Hepatocyte (in vitro differentiated cells): Measurements from ENCODE around the gene BLM. TPM values are rescaled to one million over a fixed set of nuclear protein-coding genes. Genes with fewer than 3 reads are reported as not detected.

Experiments
- DNase-seq: peaks from one replicate; pipeline ENCODE4 v3.0.0-alpha.2; 2016; ENCODE audit warnings: low spot score
- H2AFZ ChIP-seq: fragments of 200-600 bp; sonication (generic); 2 replicates; pipeline ENCODE4 v1.6.0; 2016; ENCODE audit warnings: antibody characterized with exemption, mild to moderate bottlenecking
- H3K27ac ChIP-seq: fragments of 200-600 bp; sonication (generic); 2 replicates; pipeline ENCODE4 v1.5.1; 2016; ENCODE audit warnings: mild to moderate bottlenecking
- H3K27me3 ChIP-seq: fragments of 200-600 bp; sonication (generic); 2 replicates; pipeline ENCODE4 v1.6.1; 2016
- H3K36me3 ChIP-seq: fragments of 200-600 bp; sonication (generic); replicated peaks from 2 replicates; pipeline ENCODE4 v1.5.1; 2016; ENCODE audit warnings: low read depth; ENCODE audit not compliant: insufficient read depth
- H3K4me1 ChIP-seq: fragments of 200-600 bp; sonication (generic); 2 replicates; pipeline ENCODE4 v1.5.1; 2016; ENCODE audit warnings: mild to moderate bottlenecking, moderate library complexity; ENCODE audit not compliant: insufficient read depth
- H3K4me2 ChIP-seq: fragments of 200-600 bp; sonication (generic); 2 replicates; pipeline ENCODE4 v1.6.0; 2016
- H3K4me3 ChIP-seq: fragments of 200-600 bp; sonication (generic); 2 replicates; pipeline ENCODE4 v1.5.1; 2016; ENCODE audit warnings: mild to moderate bottlenecking
- H3K79me2 ChIP-seq: fragments of 200-600 bp; sonication (generic); 2 replicates; pipeline ENCODE4 v1.6.0; 2017; ENCODE audit warnings: mild to moderate bottlenecking
- H3K9me2 ChIP-seq: fragments of 200-600 bp; sonication (generic); replicated peaks from 2 replicates; pipeline ENCODE4 v1.6.0; 2017; ENCODE audit warnings: mild to moderate bottlenecking; ENCODE audit not compliant: insufficient read depth
- H3K9me3 ChIP-seq: fragments of 200-600 bp; sonication (generic); 2 replicates; pipeline ENCODE4 v1.5.1; 2016; ENCODE audit warnings: low read depth, mild to moderate bottlenecking
- H4K20me1 ChIP-seq: fragments of 200-600 bp; sonication (generic); 2 replicates; pipeline ENCODE4 v1.6.0; 2016; ENCODE audit warnings: mild to moderate bottlenecking; ENCODE audit not compliant: insufficient read depth, poor library complexity, severe bottlenecking
- EZH2 ChIP-seq: fragments of 200-600 bp; sonication (generic); IDR thresholded peaks from 2 replicates; pipeline ENCODE4 v1.6.1; 2016; ENCODE audit warnings: antibody characterized with exemption, mild to moderate bottlenecking, borderline replicate concordance
- EZH2phosphoT487 ChIP-seq: fragments of 200-600 bp; sonication (generic); IDR thresholded peaks from one replicate; pipeline ENCODE4 v1.6.1; 2018; ENCODE audit warnings: antibody characterized with exemption, mild to moderate bottlenecking, low read depth, moderate library complexity; ENCODE audit not compliant: unreplicated experiment, severe bottlenecking
- WGBS: methylation state at CpG from one replicate; pipeline ENCODE4 v1.1.6; 2016; ENCODE audit warnings: low lambda C conversion rate; ENCODE audit errors: missing lambda C conversion rate; 5-methylcytosine and 5-hydroxymethylcytosine counted together
- polyA plus RNA-seq: library from polyadenylated mRNA; unstranded; fragments of >200 nt; fragmentation: Nextera tagmentation; extraction: Ambion mirVana; gene quantifications from 2 replicates; pipeline ENCODE4 v1.2.1, GENCODE V29; 2016
- total RNA-seq: library from RNA; depleted of rRNA; stranded (reverse); fragments of >200 nt; gene quantifications from 2 replicates; pipeline ENCODE4 v1.2.3, GENCODE V29; 2014
- TF ChIP-seq, protein P1 (sequence below): fragments of 200-600 bp; sonication (generic); IDR thresholded peaks from 2 replicates; pipeline ENCODE4 v1.5.1; 2016; ENCODE audit warnings: antibody characterized with exemption, mild to moderate bottlenecking; ENCODE audit not compliant: poor library complexity

BLM gene
- total and polyA plus RNA-seq, 2 experiments from 2014 or later, result 1.7 to 3.5 TPM

DNA sequence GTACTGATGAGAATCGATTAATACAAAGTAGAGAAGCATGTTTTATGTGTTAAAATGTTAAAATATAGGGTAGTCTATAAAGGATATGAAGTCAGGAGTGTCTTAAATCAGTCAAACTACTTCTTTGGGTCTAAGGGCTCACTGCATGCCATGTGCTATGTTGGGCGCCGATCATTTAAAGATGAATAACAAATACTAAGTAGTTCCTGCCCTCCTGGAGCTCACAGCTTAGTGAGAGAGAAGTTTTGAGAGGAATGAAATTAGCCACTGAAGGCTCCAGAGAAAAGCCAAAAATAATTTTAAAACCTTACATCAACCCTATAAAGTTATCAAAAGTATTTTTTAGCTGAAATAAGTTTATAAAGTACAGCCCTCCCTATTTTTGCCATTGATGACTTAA is 44.5 kb downstream of the BLM start:
- Histone ChIP-seq H3K79me2 (no peaks in the 10 kb centered on the region), H3K9me3 (no peaks in the 10 kb centered on the region), H2AFZ (no peak overlapping the region), H3K9me2 (no peaks in the 10 kb centered on the region), H3K36me3 (no peaks in the 10 kb centered on the region), H4K20me1 (no peaks in the 10 kb centered on the region), H3K4me3 (no peak overlapping the region), H3K4me1 (no peaks in the 10 kb centered on the region), H3K27ac (peak overlapping the region; percentile 26), H3K27me3 (no peaks in the 10 kb centered on the region), H3K4me2 (no peak overlapping the region)
- TF ChIP-seq, protein P1, sequence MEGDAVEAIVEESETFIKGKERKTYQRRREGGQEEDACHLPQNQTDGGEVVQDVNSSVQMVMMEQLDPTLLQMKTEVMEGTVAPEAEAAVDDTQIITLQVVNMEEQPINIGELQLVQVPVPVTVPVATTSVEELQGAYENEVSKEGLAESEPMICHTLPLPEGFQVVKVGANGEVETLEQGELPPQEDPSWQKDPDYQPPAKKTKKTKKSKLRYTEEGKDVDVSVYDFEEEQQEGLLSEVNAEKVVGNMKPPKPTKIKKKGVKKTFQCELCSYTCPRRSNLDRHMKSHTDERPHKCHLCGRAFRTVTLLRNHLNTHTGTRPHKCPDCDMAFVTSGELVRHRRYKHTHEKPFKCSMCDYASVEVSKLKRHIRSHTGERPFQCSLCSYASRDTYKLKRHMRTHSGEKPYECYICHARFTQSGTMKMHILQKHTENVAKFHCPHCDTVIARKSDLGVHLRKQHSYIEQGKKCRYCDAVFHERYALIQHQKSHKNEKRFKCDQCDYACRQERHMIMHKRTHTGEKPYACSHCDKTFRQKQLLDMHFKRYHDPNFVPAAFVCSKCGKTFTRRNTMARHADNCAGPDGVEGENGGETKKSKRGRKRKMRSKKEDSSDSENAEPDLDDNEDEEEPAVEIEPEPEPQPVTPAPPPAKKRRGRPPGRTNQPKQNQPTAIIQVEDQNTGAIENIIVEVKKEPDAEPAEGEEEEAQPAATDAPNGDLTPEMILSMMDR, result no peak
- TF ChIP-seq EZH2 (no peak), EZH2phosphoT487 (no peak)
- DNase-seq, result no peak
- WGBS, result 94% methylated on average over 3 of the region's 3 CpGs

DNA sequence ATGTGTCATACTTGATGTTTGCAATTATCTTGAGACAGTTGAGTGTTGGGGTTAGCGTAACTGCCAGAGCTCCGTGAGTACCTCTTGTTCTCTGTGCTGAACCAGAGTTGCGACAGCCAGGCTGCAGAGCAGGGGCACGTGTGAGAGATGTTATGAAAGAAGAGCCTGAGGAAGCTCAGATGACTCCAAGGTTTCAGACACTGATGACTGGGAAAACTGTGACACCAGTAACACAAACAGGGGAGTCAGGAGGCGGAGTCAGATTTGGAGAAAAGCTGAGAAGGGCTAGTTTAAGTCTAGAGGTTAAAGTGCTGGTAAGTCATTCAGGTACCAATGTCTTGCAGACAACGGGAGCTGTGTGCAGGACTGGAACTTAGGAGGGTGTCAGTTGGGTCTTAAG is 45.0 kb downstream of the BLM start:
- no peak overlapping the region for H2AFZ ChIP-seq
- no peak overlapping the region for H3K4me3 ChIP-seq
- no peaks in the 10 kb centered on the region for H3K4me1 ChIP-seq
- no peak overlapping the region for H3K4me2 ChIP-seq
- peak; percentile 50 for DNase-seq
- H4K20me1 ChIP-seq, result no peaks in the 10 kb centered on the region
- no peak for TF ChIP-seq EZH2
- TF ChIP-seq EZH2phosphoT487, result no peak
- TF ChIP-seq, protein P1, result no peak
- peak overlapping the region; percentile 35 for H3K27ac ChIP-seq
- no peaks in the 10 kb centered on the region for H3K9me3 ChIP-seq
- no peaks in the 10 kb centered on the region for H3K79me2 ChIP-seq
- no peaks in the 10 kb centered on the region for H3K36me3 ChIP-seq
- 77% methylated on average over 6 of the region's 6 CpGs for WGBS
- no peaks in the 10 kb centered on the region for H3K27me3 ChIP-seq
- no peaks in the 10 kb centered on the region for H3K9me2 ChIP-seq

DNA sequence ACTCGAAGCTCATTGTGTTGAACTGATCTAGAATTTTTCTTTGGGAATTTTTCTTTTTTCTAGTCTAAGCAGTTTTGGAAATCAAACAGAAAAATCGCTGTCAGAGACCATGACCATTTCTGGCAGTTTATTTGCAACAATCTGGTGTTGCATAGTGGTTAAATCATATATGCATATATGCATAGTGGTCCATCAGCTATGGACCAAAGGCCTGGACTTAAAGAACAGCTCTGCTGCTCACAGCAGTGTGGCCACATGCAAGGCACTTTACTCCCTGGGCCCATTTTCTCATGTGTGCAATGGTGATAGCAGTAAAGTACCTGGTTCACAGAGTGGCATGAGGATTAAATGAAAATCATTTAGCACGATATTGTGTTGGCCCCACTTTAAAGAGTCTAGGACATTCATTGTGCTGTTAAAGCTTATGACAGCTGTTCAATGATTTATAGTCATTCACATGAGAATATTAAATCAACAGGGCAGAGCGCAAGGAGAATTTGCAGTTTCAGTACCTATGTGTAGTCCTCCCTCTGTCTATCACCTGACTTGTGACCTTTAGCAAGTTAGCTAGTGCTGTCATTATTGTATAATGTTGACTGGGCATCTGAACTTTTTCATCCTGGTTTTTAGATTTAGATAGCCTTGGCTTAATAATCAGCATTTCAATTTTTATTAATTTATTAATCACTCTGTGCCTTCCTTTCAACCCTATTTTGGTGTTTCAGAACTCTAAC is 46.4 kb downstream of the BLM start:
- H3K4me2 ChIP-seq, result no peak overlapping the region
- no peaks in the 10 kb centered on the region for H3K79me2 ChIP-seq
- no peak for DNase-seq
- no peaks in the 10 kb centered on the region for H3K4me1 ChIP-seq
- no peaks in the 10 kb centered on the region for H4K20me1 ChIP-seq
- 84% methylated on average over 4 of the region's 4 CpGs for WGBS
- no peaks in the 10 kb centered on the region for H3K27me3 ChIP-seq
- H3K27ac ChIP-seq, result no peak overlapping the region
- TF ChIP-seq EZH2, result no peak
- no peak overlapping the region for H2AFZ ChIP-seq
- H3K9me3 ChIP-seq, result no peaks in the 10 kb centered on the region
- H3K9me2 ChIP-seq, result no peaks in the 10 kb centered on the region
- H3K4me3 ChIP-seq, result no peak overlapping the region
- H3K36me3 ChIP-seq, result no peaks in the 10 kb centered on the region

DNA sequence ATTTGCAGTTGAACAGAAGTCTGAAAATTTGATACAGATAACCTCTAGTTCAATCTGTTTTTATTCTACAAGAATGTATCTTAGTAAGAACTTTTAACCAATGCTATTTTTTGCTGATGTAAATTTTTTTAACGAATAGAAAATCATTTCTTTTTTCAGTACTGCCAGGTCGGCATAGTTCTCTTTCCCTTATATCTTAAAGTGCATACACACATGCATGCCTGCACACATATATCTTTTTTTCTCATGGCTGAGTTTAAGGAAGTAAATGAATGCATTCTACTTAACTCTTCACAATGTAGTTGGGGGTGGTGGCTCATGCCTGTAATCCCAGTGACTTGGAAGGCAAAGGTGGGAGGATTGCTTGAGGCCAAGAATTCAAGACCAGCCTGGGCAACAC is 48.4 kb downstream of the BLM start:
- Histone ChIP-seq H3K79me2 (no peaks in the 10 kb centered on the region), H3K27ac (no peak overlapping the region), H3K9me2 (no peaks in the 10 kb centered on the region), H2AFZ (no peak overlapping the region), H3K4me3 (no peak overlapping the region), H3K4me1 (no peaks in the 10 kb centered on the region), H3K27me3 (no peaks in the 10 kb centered on the region), H3K36me3 (no peaks in the 10 kb centered on the region), H4K20me1 (no peaks in the 10 kb centered on the region), H3K4me2 (no peak overlapping the region), H3K9me3 (no peaks in the 10 kb centered on the region)
- TF ChIP-seq EZH2 (no peak), EZH2phosphoT487 (no peak)
- TF ChIP-seq, protein P1, result no peak
- no peak for DNase-seq
- 98% methylated on average over 2 of the region's 2 CpGs for WGBS
